ENCODE results near the gene TGFBR3L. TPM values are rescaled to one million over a fixed set of nuclear protein-coding genes. Genes with fewer than 3 reads are reported as not detected.
"Not testable (repeated sequence)": the region's sequence is repeated elsewhere in the genome, so short reads cannot be mapped to it uniquely, and the experiment has no call there.

The TGFBR3L gene
- total RNA-seq, 1 donor from 2014 or later: 2.6 TPM

GRCh38 chr19:7879111-7879807, 35.4 kb upstream of the TGFBR3L start:
- intact Hi-C loops (cut with micrococcal nuclease): no loop called here

- intact Hi-C loops (cut with micrococcal nuclease): no loop called here
Measured at GRCh38 chr19:7879836-7880235, 34.8 kb upstream of the TGFBR3L start.

GRCh38 chr19:7881910-7882309, 32.7 kb upstream of the TGFBR3L start:
- intact Hi-C loops (cut with micrococcal nuclease): no loop called here

GRCh38 chr19:7883105-7883504, 31.5 kb upstream of the TGFBR3L start:
- intact Hi-C loops (cut with micrococcal nuclease): no loop called here

GRCh38 chr19:7883796-7884570, 30.6 kb upstream of the TGFBR3L start:
- intact Hi-C loops (cut with micrococcal nuclease): no loop called here

- intact Hi-C loops (cut with micrococcal nuclease): no loop called here
Measured at GRCh38 chr19:7885818-7886217, 28.8 kb upstream of the TGFBR3L start.

- intact Hi-C loops (cut with micrococcal nuclease): no loop called here
Measured at GRCh38 chr19:7887408-7888144, 27.1 kb upstream of the TGFBR3L start.

- intact Hi-C loops (cut with micrococcal nuclease): no loop called here
Measured at GRCh38 chr19:7888145-7888825, 26.3 kb upstream of the TGFBR3L start, which contains the start of gene LRRC8E. Gene LRRC8E, plus strand, starts transcription at chr19:7888510. Its CDS starts 7,094 bp downstream, at chr19:7895604.

GRCh38 chr19:7888826-7889217, 25.8 kb upstream of the TGFBR3L start:
- intact Hi-C loops (cut with micrococcal nuclease): no loop called here

- intact Hi-C loops (cut with micrococcal nuclease): not testable (repeated sequence)
Measured at GRCh38 chr19:7893362-7894101, 21.1 kb upstream of the TGFBR3L start.

- intact Hi-C loops (cut with micrococcal nuclease): no loop called here
Measured at GRCh38 chr19:7894612-7895309, 19.9 kb upstream of the TGFBR3L start.

- intact Hi-C loops (cut with micrococcal nuclease): no loop called here
Measured at GRCh38 chr19:7895565-7895964, 19.1 kb upstream of the TGFBR3L start.

GRCh38 chr19:7897292-7897691, 17.3 kb upstream of the TGFBR3L start:
- intact Hi-C loops (cut with micrococcal nuclease): no loop called here

- intact Hi-C loops (cut with micrococcal nuclease): no loop called here
Measured at GRCh38 chr19:7898967-7899366, 15.7 kb upstream of the TGFBR3L start.

- intact Hi-C loops (cut with micrococcal nuclease): loop anchor here (5.0 kb wide), 1 partner anchor 73 kb away; no protein-coding TSS in a partner anchor
Measured at GRCh38 chr19:7899751-7900378, 14.8 kb upstream of the TGFBR3L start.

GRCh38 chr19:7900401-7900870, 14.2 kb upstream of the TGFBR3L start:
- intact Hi-C loops (cut with micrococcal nuclease): loop anchor here (5.0 kb wide), 1 partner anchor 73 kb away; no protein-coding TSS in a partner anchor

GRCh38 chr19:7900931-7901330, 13.7 kb upstream of the TGFBR3L start:
- intact Hi-C loops (cut with micrococcal nuclease): loop anchor here (5.0 kb wide), 1 partner anchor 74 kb away; no protein-coding TSS in a partner anchor

GRCh38 chr19:7901337-7901736, 13.3 kb upstream of the TGFBR3L start:
- intact Hi-C loops (cut with micrococcal nuclease): loop anchor here (5.0 kb wide), 1 partner anchor 74 kb away; no protein-coding TSS in a partner anchor

- intact Hi-C loops (cut with micrococcal nuclease): loop anchor here (1.0 to 5.0 kb wide), 4 partner anchors 17 to 76 kb away; partner anchors contain the start of genes SNAPC2 and TIMM44
Measured at GRCh38 chr19:7902796-7903243, 11.8 kb upstream of the TGFBR3L start.

All from T-helper 2 cell treated with Interferon-gamma antibody and Interleukin-4, amounts not matched to agents 100 ng/mL and 5 ng/mL, for 36 hours (primary cell).